ENCODE data around the gene DNAH2.
"Not testable (repeated sequence)": the region's sequence is repeated elsewhere in the genome, so short reads cannot be mapped to it uniquely, and the experiment has no call there.

The DNAH2 gene

GRCh38 chr17:7775051-7775450 is 57.5 kb downstream of the DNAH2 start:
- no peak for DNase-seq (ENCODE audit: low read depth in 1 of 2, low spot score in 1 of 2)

GRCh38 chr17:7777017-7777416 is 59.5 kb downstream of the DNAH2 start:
- no peak for DNase-seq (ENCODE audit: low read depth in 1 of 2, low spot score in 1 of 2)

- no peak for DNase-seq (ENCODE audit: low read depth in 1 of 2, low spot score in 1 of 2)
Observed at GRCh38 chr17:7780736-7781135, 63.2 kb downstream of the DNAH2 start.

DNA sequence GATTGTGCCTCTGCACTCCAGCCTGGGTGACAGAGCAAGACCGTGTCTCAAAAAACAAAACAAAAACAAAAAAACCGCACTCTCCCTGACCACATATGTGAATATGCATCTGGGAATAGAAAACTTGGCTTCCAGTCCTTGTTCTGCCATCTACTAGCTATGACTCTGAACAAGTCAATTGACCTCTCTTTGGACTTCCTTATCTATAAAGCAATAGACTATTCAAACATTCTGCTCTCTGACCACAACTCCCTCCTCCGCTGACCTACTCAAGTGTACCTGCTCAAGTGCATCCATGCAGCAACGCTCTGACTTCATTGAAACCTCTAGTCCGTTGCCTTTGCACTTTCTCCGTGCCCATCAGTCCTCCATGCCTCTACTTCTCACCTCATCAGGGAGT is 63.9 kb downstream of the DNAH2 start:
- DNase-seq (ENCODE audit: low read depth in 1 of 2, low spot score in 1 of 2): no peak

DNA sequence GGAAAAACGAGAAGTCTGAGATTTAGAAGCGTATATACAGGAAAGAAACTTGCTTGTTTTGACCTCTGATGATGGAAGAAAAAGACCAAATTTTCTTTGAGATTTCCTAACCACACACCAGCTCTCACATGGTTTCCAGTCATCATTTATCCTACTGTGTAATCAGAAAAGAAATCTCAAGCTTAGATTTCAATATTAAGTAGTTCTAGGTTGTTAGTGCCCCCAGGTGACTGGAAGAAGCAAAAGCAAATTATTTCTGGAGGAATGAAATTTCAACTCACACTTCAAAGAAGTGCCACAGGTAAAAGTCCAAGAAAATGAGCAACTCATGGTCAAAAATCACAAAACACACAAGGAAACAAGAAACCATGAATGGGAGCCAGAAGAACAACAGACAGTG is 64.7 kb downstream of the DNAH2 start:
- no peak for DNase-seq (ENCODE audit: low read depth in 1 of 2, low spot score in 1 of 2)

DNA sequence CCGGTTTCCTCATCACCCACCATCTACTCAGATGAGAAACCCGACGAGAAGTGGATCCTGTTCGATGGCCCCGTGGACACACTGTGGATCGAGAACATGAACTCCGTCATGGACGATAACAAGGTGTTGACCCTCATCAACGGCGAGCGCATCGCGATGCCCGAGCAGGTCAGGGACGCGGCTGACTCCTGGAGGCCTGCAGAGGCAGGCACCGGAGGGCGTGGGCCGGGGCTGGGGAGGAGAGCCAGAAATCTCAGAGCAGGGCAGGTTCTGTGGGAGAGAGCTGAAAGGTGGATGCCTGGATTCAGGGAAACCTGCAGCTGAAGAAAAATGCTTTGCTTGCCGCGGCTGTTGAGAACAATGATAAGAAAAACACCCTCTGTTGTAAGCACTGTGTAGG is 69.3 kb downstream of the DNAH2 start:
- DNase-seq (ENCODE audit: low read depth in 1 of 2, low spot score in 1 of 2): no peak

GRCh38 chr17:7789131-7789530 is 71.6 kb downstream of the DNAH2 start:
- no peak for DNase-seq (ENCODE audit: low read depth in 1 of 2, low spot score in 1 of 2)

DNA sequence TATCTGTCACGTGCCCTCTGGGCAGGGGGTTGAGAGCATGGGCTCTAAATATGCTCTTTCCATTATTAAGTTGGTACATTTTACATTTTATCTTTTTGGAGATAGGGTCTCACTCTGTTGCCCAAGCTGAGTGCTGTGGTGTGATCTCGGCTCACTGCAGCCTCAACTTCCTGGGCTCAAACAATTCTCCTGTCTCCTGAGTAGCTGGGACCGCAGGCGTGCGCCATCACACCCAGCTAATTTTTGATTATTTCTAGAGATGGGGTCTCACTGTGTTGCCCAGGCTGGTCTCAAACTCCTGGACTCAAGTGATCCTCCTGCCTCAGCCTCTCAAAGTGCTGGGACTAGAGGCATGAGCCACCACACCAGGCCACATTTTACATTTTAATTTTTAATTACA is 72.6 kb downstream of the DNAH2 start:
- no peak for DNase-seq (ENCODE audit: low read depth in 1 of 2, low spot score in 1 of 2)

DNA sequence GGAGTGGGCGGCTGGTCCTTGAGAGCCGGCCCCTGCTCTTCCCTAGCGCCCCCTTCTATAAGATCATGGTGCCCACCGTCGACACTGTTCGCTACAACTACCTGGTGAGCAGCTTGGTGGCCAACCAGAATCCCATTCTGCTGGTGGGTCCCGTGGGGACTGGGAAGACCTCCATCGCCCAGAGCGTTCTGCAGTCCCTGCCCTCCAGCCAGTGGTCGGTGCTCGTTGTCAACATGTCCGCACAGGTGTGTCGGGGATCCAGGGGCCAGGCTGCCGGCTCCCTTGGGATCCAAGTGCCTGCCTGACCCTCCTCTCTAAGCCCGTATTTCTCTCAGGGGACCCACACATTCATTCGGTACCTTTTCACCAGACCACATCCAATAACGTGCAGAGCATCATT is 75.1 kb downstream of the DNAH2 start:
- DNase-seq (ENCODE audit: low read depth in 1 of 2, low spot score in 1 of 2): no peak

DNA sequence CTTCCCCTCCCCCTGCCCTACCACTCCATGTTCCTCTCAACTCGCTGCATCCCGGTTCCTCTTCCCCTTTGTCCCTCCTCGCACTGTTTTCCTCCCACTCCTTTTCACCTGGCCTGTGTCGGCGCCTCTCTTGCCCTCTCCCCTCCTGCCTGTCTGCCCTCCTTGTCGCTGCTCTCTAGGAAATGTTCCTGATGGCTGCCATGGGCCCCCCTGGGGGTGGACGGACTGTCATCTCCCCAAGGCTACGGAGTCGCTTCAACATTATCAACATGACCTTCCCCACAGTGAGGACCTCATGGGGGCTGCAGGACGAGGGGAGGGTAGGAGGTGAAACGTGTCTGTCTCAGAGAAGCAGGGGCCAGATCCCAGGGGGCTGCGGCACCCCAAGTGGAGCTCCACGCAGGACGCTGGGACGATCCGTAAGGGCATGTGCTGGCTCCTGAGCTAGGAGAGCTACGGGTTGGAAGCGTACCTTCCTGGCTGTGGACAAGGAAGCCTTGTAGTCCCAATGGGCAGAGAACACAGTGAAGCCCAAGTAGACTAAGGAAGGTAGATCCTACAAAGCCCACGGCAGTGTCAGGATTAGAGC is 76.6 kb downstream of the DNAH2 start:
- DNase-seq (ENCODE audit: low read depth in 1 of 2, low spot score in 1 of 2): no peak

- no peak for DNase-seq (ENCODE audit: low read depth in 1 of 2, low spot score in 1 of 2)
Observed at GRCh38 chr17:7797976-7798375, 80.4 kb downstream of the DNAH2 start.

GRCh38 chr17:7798839-7799238 is 81.3 kb downstream of the DNAH2 start:
- DNase-seq (ENCODE audit: low read depth in 1 of 2, low spot score in 1 of 2): no peak

DNA sequence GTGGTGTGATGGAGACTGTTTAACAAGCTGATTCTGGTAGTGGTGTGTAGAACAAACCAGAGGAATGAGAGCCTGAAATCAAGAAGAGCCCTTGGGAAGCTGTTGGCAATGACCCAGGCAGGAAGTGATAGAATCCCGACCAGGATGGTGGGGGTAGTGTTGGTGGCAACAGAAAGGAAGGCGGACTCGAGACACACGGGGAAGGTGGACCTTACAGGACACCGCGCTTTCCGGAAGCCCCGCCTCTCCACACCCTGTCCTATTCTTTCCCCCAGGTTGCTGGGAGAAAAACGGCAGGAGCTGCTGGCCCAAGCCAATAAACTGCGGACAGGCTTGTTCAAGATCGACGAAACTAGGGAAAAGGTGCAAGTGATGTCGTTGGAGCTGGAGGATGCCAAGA is 86.4 kb downstream of the DNAH2 start:
- DNase-seq (ENCODE audit: low read depth in 1 of 2, low spot score in 1 of 2): no peak

DNA sequence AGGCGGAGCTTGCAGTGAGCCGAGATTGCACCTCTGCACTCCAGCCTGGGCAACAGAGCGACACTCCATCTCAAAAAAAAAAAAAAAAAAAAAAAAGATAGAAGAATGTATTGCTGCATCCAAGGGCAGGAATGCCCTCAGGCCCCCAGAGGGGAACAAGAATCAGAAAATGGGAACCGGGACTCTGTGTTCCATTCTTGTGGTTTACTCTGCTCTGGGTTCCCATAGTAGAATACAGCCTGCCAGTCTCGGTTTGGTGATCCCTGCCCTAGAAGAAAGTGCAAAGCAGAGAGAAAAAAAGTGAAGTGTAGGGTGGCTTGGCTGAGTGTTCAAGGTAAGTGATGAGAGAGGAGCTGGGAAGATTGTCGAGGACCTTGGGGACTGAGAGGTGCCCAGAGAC is 89.0 kb downstream of the DNAH2 start:
- DNase-seq (ENCODE audit: low read depth in 1 of 2, low spot score in 1 of 2): no peak

DNA sequence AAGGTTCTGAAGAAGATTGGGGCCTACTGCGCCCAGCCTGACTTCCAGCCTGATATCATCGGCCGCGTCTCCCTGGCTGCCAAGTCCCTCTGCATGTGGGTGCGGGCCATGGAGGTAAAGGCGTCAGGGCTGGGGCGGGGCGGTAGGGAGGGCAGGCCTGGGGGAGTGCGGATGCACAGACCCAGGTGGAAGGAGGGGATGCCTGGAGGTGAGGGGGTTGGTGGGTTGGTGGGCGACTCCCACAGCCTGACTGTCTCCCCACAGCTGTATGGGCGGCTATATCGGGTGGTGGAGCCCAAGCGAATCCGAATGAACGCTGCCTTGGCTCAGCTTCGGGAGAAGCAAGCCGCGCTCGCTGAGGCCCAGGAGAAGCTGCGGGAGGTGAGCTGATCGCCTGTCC is 89.7 kb downstream of the DNAH2 start:
- no peak for DNase-seq (ENCODE audit: low read depth in 1 of 2, low spot score in 1 of 2)

DNA sequence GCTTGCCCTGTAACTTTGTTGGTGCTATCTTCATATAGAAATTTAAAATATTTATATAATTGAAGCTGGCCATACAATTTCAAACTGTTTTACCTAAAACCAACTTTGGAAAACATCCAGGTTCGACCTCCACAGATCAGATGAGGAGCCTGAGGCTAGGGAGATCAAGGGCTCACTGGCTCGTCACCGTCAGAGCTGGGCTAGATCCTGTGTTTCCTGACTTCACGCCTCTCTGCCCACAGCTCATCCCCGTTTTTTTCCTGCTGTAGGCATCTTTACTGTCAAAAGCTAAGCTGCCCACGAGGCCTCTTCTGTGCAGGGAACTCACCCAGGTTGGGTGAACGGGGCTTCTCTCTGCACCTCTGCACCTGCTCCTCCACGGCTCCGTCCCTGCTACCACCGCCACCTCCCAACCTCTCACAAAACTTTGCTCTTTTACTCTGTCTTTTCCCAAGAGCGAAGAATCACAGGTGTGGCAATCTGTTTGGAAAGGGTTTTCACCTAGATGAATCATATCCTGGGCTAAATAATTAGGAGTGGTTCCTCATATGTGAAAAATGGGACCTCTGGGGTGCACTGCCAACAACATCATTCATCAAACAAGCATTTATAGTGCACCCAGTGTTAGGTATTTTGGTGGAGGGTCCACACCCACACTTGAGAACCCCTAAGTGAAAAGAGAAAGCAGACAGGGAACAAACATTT is 91.7 kb downstream of the DNAH2 start:
- no peak for DNase-seq (ENCODE audit: low read depth in 1 of 2, low spot score in 1 of 2)

DNA sequence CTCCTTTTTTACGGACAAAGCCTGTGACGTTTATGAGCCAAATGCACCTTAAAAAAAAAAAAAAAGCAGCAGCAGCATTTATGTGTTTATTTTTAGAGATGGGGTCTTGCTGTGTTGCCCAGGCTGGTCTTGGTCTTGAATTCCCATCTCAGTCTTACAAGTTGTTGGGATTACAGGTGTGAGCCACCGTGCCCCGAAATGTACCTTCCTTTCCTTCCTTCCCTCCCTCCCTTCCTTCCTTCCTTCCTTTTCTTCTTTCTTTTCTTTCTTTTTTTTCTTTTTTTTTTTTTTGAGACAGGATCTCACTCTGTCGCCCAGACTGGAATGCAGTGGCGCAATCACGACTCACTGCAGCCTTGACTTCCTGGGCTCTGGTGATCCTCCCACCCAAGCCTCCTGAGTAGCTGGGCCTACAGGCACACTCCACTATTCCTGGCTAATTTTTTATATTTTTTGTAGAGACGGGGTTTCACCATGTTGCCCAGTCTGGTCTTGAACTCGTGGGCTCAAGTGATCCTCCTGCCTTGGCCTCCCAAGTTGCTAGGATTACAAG is 92.3 kb downstream of the DNAH2 start:
- DNase-seq (ENCODE audit: low read depth in 1 of 2, low spot score in 1 of 2): not testable (repeated sequence)

DNA sequence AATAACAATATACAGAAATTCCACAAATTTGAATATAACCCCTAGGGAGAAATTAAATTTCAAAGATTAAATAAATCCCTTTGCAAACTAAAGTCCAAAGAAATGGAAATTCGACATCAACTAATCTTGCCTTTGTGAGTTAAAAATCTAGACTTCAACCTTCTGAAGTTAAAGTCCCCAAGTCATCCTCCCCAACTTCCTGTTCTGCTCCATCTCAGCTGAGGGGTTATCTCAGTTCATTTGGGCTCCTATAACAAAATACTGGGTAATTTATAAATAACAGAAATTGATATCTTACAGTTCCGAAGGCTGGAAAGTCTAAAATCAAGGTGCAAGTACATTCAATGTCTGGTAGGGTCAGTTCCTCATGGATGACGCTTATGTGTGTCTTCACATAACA is 93.7 kb downstream of the DNAH2 start:
- DNase-seq (ENCODE audit: low read depth in 1 of 2, low spot score in 1 of 2): no peak

- DNase-seq (ENCODE audit: low read depth in 1 of 2, low spot score in 1 of 2): no peak
Observed at GRCh38 chr17:7814969-7815368, 97.4 kb downstream of the DNAH2 start.

DNA sequence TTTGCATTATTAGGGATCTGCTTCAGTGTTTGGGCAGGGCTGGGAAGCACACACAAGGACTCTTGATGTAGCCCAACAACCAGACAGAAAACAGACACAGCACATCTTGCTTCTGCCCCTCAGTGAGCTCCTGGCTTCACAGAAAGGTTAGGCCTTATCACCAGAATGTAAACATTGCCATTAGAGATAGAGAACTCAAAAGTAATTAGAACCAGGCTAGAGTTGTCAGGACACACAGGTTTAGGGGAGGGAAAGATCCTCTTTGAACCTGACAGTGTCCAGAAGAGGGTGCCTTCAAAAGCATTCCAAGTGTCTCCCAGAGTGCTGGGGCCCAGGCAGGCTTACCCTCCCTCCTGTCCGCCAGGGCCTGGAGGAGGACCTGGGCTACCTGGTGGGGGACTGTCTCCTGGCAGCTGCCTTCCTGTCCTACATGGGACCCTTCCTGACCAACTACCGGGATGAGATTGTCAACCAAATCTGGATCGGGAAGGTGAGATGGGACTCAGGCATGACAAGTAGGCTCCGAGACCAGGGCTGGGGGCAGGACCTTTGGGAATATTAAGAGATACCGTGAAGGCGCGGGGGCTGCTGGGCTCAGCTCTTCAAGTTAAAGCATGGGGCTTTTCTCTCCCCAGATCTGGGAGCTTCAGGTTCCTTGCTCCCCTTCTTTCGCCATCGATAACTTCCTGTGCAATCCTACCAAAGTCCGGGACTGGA is 99.5 kb downstream of the DNAH2 start:
- DNase-seq (ENCODE audit: low read depth in 1 of 2, low spot score in 1 of 2): no peak

GRCh38 chr17:7817643-7817964 is 100.1 kb downstream of the DNAH2 start:
- DNase-seq (ENCODE audit: low read depth in 1 of 2, low spot score in 1 of 2): no peak

GRCh38 chr17:7818026-7818425 is 100.5 kb downstream of the DNAH2 start:
- DNase-seq (ENCODE audit: low read depth in 1 of 2, low spot score in 1 of 2): no peak

Data from activated T-helper 1 cell treated with anti-CD3 and anti-CD28 coated beads, Interleukin-2, amount 50 U/mL, for 16 hours (primary cell).